GDM1 (cell line): Measurements from ENCODE around the gene POLR2F.

Experiments used
- DNase-seq: peaks from one replicate; lab custom pipeline; 2025; lab: John Stamatoyannopoulos, UW

The POLR2F gene

GRCh38 chr22:37982938-37983859, 29.7 kb downstream of the POLR2F start:
- DNase-seq = no peak

GRCh38 chr22:37983860-37984791, 30.6 kb downstream of the POLR2F start, which contains the start of gene SOX10:
Gene SOX10, minus strand, starts transcription at chr22:37984555. Its CDS starts 771 bp downstream, at chr22:37983784.
- DNase-seq = no peak

DNA sequence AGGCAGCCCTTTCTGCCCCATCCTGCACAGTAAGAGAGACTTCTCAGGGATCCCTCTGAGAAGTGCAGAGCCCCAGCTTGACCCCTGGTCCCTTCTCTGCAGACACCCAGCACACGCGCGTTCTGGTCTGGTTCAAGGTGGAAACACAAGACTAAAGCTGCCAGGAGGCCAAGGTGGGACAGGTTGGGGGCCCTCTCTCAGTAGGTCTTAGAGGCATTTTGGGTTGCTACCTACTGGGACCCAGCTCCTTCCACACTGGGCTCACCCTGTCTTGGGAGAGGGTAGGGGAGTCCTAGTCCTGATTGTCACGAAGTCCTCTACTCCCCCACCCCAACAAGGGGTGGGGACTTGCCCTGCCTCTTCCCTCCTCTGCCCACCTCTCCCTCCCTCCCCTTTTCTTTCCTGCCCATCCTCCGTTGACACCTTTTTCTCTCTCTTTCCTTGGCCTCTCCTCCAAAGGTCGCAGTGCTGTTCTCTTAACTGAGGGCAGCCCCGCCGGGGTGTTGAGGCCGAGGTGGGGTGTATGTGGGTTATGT, 31.6 kb downstream of the POLR2F start:
- no peak for DNase-seq

- no peak for DNase-seq
These were observed 32.3 kb downstream of the POLR2F start for GRCh38 chr22:37985751-37986281.

DNA sequence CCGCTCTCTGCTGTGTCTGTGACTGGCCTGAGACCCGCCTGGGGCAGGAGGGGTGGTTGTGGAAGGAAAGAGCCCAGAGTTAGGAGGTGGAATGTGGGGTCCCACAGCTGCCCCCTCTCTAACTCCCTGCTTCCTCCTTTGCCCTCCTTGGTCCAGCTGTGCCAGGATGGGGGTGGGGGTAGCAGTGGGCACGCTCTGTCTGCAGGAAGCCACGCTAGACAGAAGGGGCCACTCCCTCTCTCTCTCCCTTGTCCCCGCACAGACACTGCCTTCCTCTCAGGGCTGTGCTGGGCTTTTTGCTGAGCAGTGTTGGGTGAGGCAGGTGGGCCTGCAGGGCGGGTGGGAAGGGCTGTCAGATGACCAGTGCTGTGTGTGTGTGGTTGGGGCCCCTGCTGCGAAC, 32.9 kb downstream of the POLR2F start:
- DNase-seq = no peak

DNA sequence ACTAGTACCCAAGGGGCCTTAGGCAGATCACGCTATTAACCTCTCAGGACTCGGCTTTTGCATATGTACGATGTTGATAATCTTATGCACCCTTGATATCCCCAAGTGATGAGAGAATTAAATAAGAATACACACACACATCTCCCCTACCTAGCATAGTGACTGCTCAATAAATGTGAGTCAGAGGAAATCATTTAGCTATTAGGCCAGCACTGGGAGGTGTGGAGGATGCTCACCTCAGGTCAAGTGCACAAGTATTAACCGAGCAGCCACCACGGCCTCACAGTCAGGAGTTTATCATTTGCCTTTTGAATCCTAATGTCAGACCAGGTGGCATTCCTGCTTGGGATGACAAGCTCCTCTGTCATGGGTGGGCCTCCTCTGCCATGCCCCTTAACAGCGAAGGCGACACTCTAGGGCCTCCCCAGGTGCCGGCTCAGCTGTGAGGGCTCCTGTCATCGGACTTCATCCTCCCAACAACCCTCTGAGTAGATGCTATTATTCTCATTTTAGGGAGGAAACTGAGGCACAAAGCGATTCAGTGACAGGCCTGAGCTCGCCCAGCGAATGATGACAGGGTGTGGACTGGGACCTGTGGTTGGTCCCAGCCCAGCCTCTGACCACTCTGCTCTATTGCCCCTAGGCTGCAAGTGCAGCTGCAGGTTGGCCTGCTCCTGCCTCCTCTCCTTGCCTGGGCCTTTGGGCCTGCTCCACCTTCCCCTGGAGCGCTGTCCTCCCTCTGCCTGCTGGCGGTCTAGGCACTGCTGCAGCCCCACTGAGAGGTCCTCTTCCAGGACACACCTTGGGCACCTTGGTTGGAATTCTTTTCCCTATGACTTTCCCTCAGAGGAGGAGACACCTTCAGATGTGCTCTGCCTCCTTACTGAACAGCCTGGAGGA, 35.9 kb downstream of the POLR2F start:
- no peak for DNase-seq

DNA sequence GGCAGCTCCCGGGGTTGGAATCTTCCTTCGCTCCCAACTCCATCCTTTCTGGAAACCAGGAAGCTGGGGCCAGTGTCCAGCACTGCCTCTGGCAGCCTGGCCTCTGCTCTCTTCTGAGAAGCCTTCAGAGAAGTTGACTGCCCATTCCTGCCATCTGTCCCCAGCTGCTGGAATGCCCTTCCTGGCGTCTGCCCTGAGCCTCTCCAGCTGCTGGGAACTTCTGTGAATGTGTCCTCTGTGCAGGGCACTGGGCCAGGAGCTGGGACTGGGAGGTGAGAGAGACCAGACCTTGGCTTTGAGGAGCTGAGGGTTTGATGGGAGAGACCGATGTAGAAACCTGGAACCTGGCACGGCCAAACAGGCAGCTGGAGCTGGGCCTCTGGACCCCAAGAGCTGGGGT, 36.8 kb downstream of the POLR2F start:
- DNase-seq = no peak

- no peak for DNase-seq
These were observed 37.4 kb downstream of the POLR2F start for GRCh38 chr22:37990862-37991261.

DNA sequence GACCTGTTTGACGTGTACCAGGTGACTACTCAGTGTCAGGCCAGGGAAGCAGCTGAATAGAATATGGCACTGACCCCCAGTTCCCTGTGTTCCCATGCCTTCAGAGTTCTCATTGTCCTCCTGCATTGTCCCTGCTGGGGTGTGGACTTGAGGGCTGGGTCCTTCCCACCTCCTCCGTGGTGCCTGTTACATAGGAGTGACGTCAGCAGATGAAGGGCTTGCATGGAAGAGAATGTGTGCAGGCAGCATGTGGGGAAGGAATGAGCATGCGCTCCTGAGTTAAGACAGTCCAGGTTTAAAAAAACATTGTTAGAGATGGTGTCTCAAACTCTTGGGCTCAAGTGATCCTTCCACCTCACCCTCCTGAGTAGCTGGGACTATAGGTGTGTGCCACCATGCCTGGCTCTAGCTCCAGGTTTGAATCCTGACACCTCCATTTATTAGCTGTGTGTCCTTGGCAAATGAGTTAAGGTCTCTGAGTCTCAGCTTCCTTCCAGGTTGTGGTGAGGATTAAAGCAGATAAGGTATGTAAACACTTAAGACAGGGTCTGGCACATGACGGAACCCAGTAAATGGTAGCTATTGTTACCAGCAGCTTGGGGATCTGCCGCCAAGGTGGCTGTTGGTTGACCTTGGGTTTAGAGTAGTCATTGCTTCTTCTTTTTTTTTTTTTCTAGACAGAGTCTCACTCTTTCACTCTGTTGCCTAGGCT, 38.4 kb downstream of the POLR2F start:
- no peak for DNase-seq

DNA sequence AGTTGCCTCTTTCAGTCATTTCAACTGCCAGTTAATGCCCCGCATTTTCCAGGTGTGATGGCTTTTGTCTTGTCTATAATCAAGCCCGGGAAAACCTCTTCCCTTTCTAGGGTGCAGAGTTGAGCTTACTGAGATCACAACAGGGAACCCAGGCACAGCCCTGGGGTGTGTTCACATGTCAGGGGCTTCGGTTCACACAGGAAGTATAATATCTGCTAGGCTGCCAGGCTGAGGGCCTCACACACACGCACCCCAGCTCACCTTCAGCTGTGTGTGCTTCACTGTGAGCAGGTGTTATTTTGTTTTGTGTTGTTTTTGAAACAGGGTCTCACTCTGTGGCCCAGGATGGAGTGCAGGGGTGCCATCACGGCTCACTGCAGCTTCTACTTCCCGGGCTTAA, 40.5 kb downstream of the POLR2F start:
- no peak for DNase-seq

- DNase-seq = no peak
These were observed 41.5 kb downstream of the POLR2F start for GRCh38 chr22:37994982-37995381.

GRCh38 chr22:37995460-37995859, 42.0 kb downstream of the POLR2F start:
- DNase-seq = no peak

DNA sequence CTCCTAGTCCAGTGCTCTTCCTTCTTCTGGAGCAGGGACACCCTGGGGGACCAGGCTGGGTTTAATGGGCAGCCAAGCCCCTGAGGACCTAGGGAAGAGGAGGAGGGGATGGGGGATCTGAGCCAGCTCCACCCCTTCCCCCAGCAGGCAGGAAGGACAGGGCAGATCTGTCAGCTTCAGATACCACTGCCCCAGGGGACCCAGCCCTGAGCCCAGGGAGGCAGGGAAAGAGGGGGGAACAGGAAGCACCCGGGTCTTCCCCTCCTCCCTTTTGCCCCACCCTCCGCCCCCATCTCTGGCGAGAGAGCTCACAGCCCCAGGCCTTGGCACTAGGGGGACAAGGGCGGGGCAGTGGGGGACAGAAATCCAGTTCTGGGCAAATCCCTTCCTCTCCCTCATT, 42.6 kb downstream of the POLR2F start:
- peak; percentile 65 for DNase-seq

DNA sequence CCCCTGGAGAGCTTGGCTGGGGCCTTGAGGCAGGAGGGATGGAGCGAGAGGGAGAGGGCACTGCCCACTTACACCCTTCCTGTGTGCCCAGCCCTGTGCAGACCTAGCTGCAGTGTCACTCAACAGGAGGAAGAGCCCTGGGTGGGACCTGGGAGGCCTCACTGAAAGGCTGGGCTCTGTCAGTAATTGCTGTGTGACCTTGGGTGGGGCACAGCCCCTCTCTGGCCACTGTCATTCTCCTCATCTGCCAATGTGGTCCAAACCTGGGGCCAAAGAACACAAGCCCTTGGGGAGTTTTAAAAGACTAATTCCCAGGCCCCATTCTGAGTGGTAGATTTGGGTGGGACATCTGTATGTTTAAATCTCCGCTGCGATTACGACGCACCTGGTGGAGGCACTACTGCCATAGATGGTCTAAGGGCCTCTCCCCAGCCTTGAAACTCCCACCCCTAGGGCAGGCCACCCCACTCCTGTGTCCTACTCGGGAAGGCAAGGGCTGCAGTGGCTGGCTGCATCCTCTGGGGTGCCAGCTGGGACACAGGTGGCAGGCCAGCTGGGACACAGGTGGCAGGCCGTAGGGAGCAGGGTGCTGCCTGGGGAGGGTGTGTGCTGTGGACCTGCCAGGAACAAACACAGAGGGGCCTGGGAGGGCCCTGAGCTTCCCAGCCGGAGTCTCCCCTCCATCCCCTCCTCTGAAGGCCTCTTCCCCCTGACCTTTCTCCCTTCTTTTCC, 43.2 kb downstream of the POLR2F start:
- DNase-seq = no peak

- no peak for DNase-seq
These were observed 45.0 kb downstream of the POLR2F start for GRCh38 chr22:37998543-37998942.

- no peak for DNase-seq
These were observed 45.7 kb downstream of the POLR2F start for GRCh38 chr22:37999236-37999635.

DNA sequence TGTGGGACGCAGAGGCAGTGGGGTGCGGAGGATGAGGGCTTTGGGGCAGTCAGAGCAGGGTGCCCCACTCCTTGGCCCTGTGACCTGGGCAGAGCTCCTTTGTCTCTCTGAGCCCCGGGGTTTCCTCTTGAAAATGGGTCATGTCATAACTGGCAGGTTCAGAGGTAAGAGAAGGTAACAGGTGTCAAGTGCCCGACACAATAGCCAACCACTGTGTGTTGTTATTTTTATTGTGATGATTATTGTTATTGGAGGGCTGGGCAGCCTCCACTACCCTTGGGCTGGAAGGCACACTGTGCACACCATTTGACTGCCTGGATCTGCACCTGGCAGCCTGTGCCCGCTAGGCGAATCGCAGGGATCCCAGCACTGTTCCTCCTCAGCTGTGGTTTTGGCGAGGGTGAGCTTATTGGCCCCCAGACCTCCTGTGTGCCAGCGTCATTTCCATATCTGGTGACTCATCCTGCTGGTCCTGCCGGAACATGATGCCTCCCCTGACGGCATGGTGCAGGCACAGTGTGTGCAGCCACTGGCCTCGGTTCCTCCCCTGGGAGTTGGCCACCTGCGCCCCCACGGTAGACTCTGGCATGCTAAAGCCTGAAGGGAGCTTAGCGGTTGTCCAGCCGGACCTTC, 46.3 kb downstream of the POLR2F start:
- DNase-seq = peak; percentile 71

- DNase-seq = no peak
These were observed 52.4 kb downstream of the POLR2F start for GRCh38 chr22:38005943-38006342.

DNA sequence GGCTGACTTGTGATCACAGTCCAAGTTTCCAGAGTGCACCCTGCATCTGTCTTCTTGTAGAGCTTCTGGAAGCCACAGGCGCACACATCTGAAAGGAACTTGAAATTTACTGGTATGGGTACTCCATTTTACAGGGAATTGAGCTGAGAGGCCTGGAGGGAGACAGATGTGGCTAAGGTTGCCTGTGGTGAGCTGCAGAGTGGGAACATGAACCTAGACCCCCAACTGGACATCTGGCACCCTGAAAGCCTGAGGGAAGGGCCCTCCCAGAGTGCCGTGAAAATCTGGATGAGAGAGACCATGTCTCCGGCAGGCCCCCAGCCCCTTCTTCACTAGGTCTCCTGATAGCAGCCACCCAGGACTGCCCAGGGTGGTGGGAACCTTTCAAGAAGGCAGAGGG, 53.4 kb downstream of the POLR2F start:
- DNase-seq = no peak
